HG03442 (cell line): Measurements from ENCODE around the gene KIF5C.

Source experiments
- ATAC-seq: cut with Tn5 transposase; IDR thresholded peaks from one replicate; pipeline ENCODE4 v1.9.1; 2021; ENCODE audit warnings: mild to moderate bottlenecking, moderate library complexity; ENCODE audit not compliant: unreplicated experiment

Gene KIF5C

GRCh38 chr2:149068225-149068995, 193.4 kb downstream of the KIF5C start:
- no peak for ATAC-seq

- ATAC-seq, result no peak
These were observed 194.2 kb downstream of the KIF5C start for GRCh38 chr2:149068996-149069888.

- no peak for ATAC-seq
These were observed 195.8 kb downstream of the KIF5C start for GRCh38 chr2:149070681-149071320.

- no peak for ATAC-seq
These were observed 200.1 kb downstream of the KIF5C start for GRCh38 chr2:149075105-149075504.

GRCh38 chr2:149075853-149076252, 200.8 kb downstream of the KIF5C start:
- ATAC-seq, result no peak
